PC-3 (cell line): ENCODE data around the gene FRRS1.

Experiments used
- CTCF ChIP-seq: fragments of 300-600 bp; sonication (generic); conservative IDR thresholded peaks from 2 replicates; pipeline ENCODE4 v1.5.1; 2017; ENCODE audit warnings: antibody characterized with exemption, low read depth, mild to moderate bottlenecking, low read length
- EZH2 ChIP-seq: fragments of 300-600 bp; sonication (generic); IDR thresholded peaks from one replicate; pipeline ENCODE4 v1.6.1; 2017; ENCODE audit warnings: antibody characterized with exemption, mild to moderate bottlenecking, low read length; ENCODE audit not compliant: unreplicated experiment

GRCh38 chr1:99766378-99766800, at the start of gene FRRS1:
- TF ChIP-seq CTCF, result no peak
- no peak for TF ChIP-seq EZH2
